Pancreas (tissue), 10 donors: Measurements from ENCODE around the gene FILIP1L. TPM values are rescaled to one million over a fixed set of nuclear protein-coding genes. Genes with fewer than 3 reads are reported as not detected.
"Not testable (repeated sequence)": the region's sequence is repeated elsewhere in the genome, so short reads cannot be mapped to it uniquely, and the experiment has no call there.

Experiments used
- ATAC-seq, 4 donors: fragments of 200-7000 bp; cut with Tn5 transposase; one replicate each; pipeline versions ENCODE4 v1.8.0 to v1.9.1; 2020; ENCODE audit warnings: mild to moderate bottlenecking in 4 of 4, moderate library complexity in 4 of 4
- DNase-seq, 6 donors: peaks; one replicate each; pipeline ENCODE4 v3.0.0-alpha.2; 2020
- FAIRE-seq: peaks from 2 replicates; lab custom pipeline; 2012; peaks lifted over from hg19 to GRCh38; lab: Jason Lieb, UNC
- H3K27ac ChIP-seq, 4 donors: fragments of 200-600 bp; sonication (generic); 1 replicate in 3 of 4; 2 replicates in 1 of 4; pipeline versions ENCODE4 v1.5.0 to v1.8.0; 2020
- H3K27me3 ChIP-seq, 4 donors: fragments of 200-600 bp; one replicate each; pipeline ENCODE4 v1.8.0; 2021
- H3K36me3 ChIP-seq, 3 donors: fragments of 200-600 bp; sonication (generic) in 1 of 3; one replicate each; pipeline versions ENCODE4 v1.5.0 to v1.8.0; 2020 to 2021
- H3K4me1 ChIP-seq, 3 donors: fragments of 200-600 bp; one replicate each; pipeline ENCODE4 v1.8.0; 2021
- H3K4me3 ChIP-seq, 4 donors: fragments of 200-600 bp; sonication (generic) in 2 of 4; one replicate each; pipeline versions ENCODE4 v1.5.0 to v1.8.0; 2020 to 2021
- H3K9me3 ChIP-seq, 4 donors: fragments of 200-600 bp; one replicate each; pipeline ENCODE4 v1.8.0; 2021
- CTCF ChIP-seq, 4 donors: fragments of 200-600 bp; sonication (generic) in 3 of 4; IDR thresholded peaks; one replicate each; pipeline versions ENCODE4 v1.5.0 to v1.8.0; 2021; ENCODE audit warnings: antibody characterized with exemption in 4 of 4
- WGBS, 2 donors: extraction: QIAGEN DNeasy Blood & Tissue Kit; methylation state at CpG; one replicate each; pipeline ENCODE4 v1.1.7; 2013; 5-methylcytosine and 5-hydroxymethylcytosine counted together
- intact Hi-C, 3 donors: fragments of 100-400 bp; cut with DNase I; formaldehyde crosslinking; loops; one replicate each; pipeline versions ENCODE4 v1.11.1 to v1.14.2; 2022
- polyA plus RNA-seq, 2 donors: library from polyadenylated mRNA; stranded (reverse); fragments of 200-250 nt; gene quantifications; one replicate each; pipeline ENCODE4 v1.2.3, GENCODE V29; 2013
- total RNA-seq, 6 donors: library from RNA; stranded (reverse); fragmentation: NEBNext Ultra II Directional in 4 of 6; extraction: Animal tissue kit (Norgen Biotek cat#: 25700) in 4 of 6; gene quantifications; one replicate each; pipeline versions ENCODE4 v1.2.1 to v1.2.4, GENCODE V29; 2021 to 2023
- donor health status: healthy with polysubstance abuse.
- donor health status: DM: no; HTN: no; CAD: no; lungs with moderate emphysema.
- donor health status: DM: no; HTN: no; CAD: no.
- donor health status: control.
- donor health status: control.
- donor health status: Bipolar disorder and iron deficiency.
- donor health status: DM: yes; HTN: yes; CAD: no.
- donor health status: DM: no; HTN: no; CAD: no.
- donor health status: DM: no; HTN: no; CAD: no.
- donor health status: DM: yes; HTN: yes; CAD: no.

FILIP1L gene
- total and polyA plus RNA-seq, 8 donors = 12.5 to 37.7 (median 15.8) TPM

DNA sequence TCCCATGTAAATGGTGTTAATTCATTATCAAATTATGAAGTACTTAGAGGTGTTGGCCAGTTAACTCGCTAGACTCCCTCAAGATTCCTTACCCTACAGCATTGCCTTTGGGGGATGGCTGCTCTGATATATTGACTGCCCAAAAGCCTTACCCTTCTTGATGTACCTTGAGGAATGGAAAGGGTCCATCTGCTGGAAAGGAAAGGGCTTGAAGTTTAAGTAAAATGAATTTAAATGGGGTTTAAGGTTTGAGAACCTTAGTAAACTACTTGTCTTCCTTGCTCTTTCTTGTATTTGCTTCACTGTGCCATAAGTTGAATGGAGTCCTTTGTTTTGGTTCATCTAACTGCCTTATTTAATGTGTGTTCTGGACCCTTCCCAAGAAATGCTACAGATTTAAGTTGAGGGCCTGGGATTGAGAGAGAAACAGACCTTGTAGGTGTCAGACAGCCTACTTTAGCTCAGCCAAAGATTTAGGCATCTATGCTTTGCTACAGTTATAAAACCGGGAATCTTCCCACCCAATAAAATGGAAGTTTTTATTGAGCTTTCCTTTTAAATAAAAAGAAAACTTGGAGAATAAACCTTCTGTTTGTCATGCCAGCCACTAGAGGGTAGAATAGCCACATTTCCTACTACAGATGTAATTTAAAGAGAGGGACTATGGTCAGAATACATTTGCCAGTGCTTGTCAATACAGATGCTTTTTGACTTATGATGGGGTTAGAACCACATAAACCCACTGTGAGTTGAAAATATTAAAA is 271.3 kb downstream of the FILIP1L start:
- Histone ChIP-seq H3K4me3 (peak overlapping the region in 1 of 4 donors; percentile 14), H3K27ac (peak overlapping the region in 2 of 4 donors; percentile 47 to 75), H3K36me3 (no peaks in the 10 kb centered on the region), H3K27me3 (no peaks in the 10 kb centered on the region), H3K9me3 (no peaks in the 10 kb centered on the region), H3K4me1 (peaks cover 10 to 19% (median 14%) of the 10 kb centered on the region in 3 donors)
- FAIRE-seq (peak; percentile 23), ATAC-seq (peak; percentile 83 to 90 (median 86)), DNase-seq (no peak)
- 43 to 53% methylated on average over 2 of the region's 2 CpGs for WGBS, 2 donors
- TF ChIP-seq CTCF (IDR thresholded peaks at IDR 0.05) = peak; percentile 9 to 34 (median 32)
- intact Hi-C loops = loop anchor here in 1 of 3 donors (5.0 kb wide), 1 partner anchor 409 kb away; no protein-coding TSS in a partner anchor

- ATAC-seq, FAIRE-seq, H3K9me3 ChIP-seq, DNase-seq, H3K27ac ChIP-seq, H3K36me3 ChIP-seq, H3K27me3 ChIP-seq, H3K4me3 ChIP-seq: not testable (repeated sequence)
- H3K4me1 ChIP-seq = peaks cover 10 to 19% (median 14%) of the 10 kb centered on the region in 3 donors
- intact Hi-C loops = loop anchor here in 1 of 3 donors (5.0 kb wide), 1 partner anchor 410 kb away; no protein-coding TSS in a partner anchor
- WGBS, 2 donors = 95 to 97% methylated on average over 4 of the region's 4 CpGs
Observed at GRCh38 chr3:99841949-99842348, 272.4 kb downstream of the FILIP1L start.

- H3K36me3 ChIP-seq = no peaks in the 10 kb centered on the region
Observed at GRCh38 chr3:99839613-99840012, 274.7 kb downstream of the FILIP1L start.

GRCh38 chr3:99838755-99839154 is 275.5 kb downstream of the FILIP1L start:
- Histone ChIP-seq H3K4me3 (no peak overlapping the region), H3K4me1 (peaks cover 6 to 11% (median 7%) of the 10 kb centered on the region in 3 donors), H3K27me3 (no peaks in the 10 kb centered on the region), H3K27ac (no peak overlapping the region), H3K9me3 (no peaks in the 10 kb centered on the region), H3K36me3 (no peaks in the 10 kb centered on the region)
- no peak for TF ChIP-seq CTCF (IDR thresholded peaks at IDR 0.05)
- intact Hi-C loops = loop anchor here in 2 of 3 donors (10.0 kb wide), 2 partner anchors 226 to 416 kb away; no protein-coding TSS in a partner anchor
- FAIRE-seq (no peak), ATAC-seq (no peak), DNase-seq (no peak)

More at GRCh38 chr3:99839613-99840012, 274.7 kb downstream of the FILIP1L start:
- Histone ChIP-seq H3K27me3 (no peaks in the 10 kb centered on the region), H3K4me1 (peaks cover 10 to 18% (median 14%) of the 10 kb centered on the region in 3 donors), H3K4me3 (no peak overlapping the region), H3K27ac (no peak overlapping the region), H3K9me3 (no peaks in the 10 kb centered on the region)
- intact Hi-C loops = loop anchor here in 2 of 3 donors (5.0 to 10.0 kb wide), 3 partner anchors 225 to 415 kb away; no protein-coding TSS in a partner anchor
- no peak for DNase-seq
- 86 to 92% methylated on average over 1 of the region's 1 CpG for WGBS, 2 donors
- no peak for ATAC-seq
- FAIRE-seq = no peak
- TF ChIP-seq CTCF (IDR thresholded peaks at IDR 0.05) = no peak

GRCh38 chr3:99837715-99838114 is 276.6 kb downstream of the FILIP1L start:
- H3K9me3 ChIP-seq = no peaks in the 10 kb centered on the region
- DNase-seq = no peak
- H3K27ac ChIP-seq = no peak overlapping the region
- WGBS, 2 donors = 89 to 96% methylated on average over 1 of the region's 1 CpG
- intact Hi-C loops = loop anchor here in 2 of 3 donors (10.0 kb wide), 2 partner anchors 227 to 417 kb away; no protein-coding TSS in a partner anchor
- no peak overlapping the region for H3K4me3 ChIP-seq
- ATAC-seq = no peak
- no peak for TF ChIP-seq CTCF (IDR thresholded peaks at IDR 0.05)
- FAIRE-seq = no peak
- no peaks in the 10 kb centered on the region for H3K27me3 ChIP-seq
- peaks cover 3 to 8% (median 3%) of the 10 kb centered on the region in 3 donors for H3K4me1 ChIP-seq
- no peaks in the 10 kb centered on the region for H3K36me3 ChIP-seq
